K562 (cell line): Measurements from ENCODE around the gene CENPO. TPM values are rescaled to one million over a fixed set of nuclear protein-coding genes. Genes with fewer than 3 reads are reported as not detected.

Source experiments
- ATAC-seq: fragments of 200-7000 bp; cut with Tn5 transposase; 3 replicates; pipeline ENCODE4 v1.9.1; 2020; ENCODE audit warnings: moderate library complexity
- BruUV-seq: library from RNA; stranded (reverse); fragments of 400-500 nt; replicated peaks from 2 replicates; lab custom pipeline; 2021; lab: Mats Ljungman, UMichigan
- CTCF ChIA-PET: fragments of 300-600 bp; formaldehyde crosslinking; extraction: SDS; loops from one replicate; lab custom pipeline; 2021; ENCODE audit warnings: low intra/inter-chr PET ratio; lab: Yijun Ruan, JAX
- POLR2A ChIA-PET: fragments of 300-600, 350-650 bp; sonication (Branson Sonifier 250); formaldehyde crosslinking; extraction: SDS; loops from one replicate; lab custom pipeline; 2021; ENCODE audit warnings: antibody characterized with exemption, inconsistent platforms; lab: Yijun Ruan, JAX
- DNase-seq, 4 experiments: peaks; one replicate each; pipeline versions ENCODE4 v3.0.0 to v3.0.0-alpha.2; 2011 to 2018; ENCODE audit warnings: low spot score in 3 of 4, mixed read lengths in 3 of 4; ENCODE audit errors: extremely low read depth in 1 of 4
- FAIRE-seq: peaks from 2 replicates; lab custom pipeline; 2011; peaks lifted over from hg19 to GRCh38; lab: Jason Lieb, UNC
- H2AFZ ChIP-seq: 2 replicates; pipeline ENCODE4 v1.6.0; 2011; ENCODE audit warnings: low read depth, low read length, control low read depth, inconsistent platforms
- H3K27ac ChIP-seq: fragments of 200-600 bp; 3 replicates; pipeline ENCODE4 v1.8.0; 2011; ENCODE audit warnings: low read depth, mild to moderate bottlenecking, control low read depth, inconsistent platforms, low read length, moderate library complexity, mixed read lengths; ENCODE audit errors: extremely low read depth
- H3K27me3 ChIP-seq, 2 experiments: fragments of 300-600 bp in 1 of 2; 2 replicates in 1 of 2; 3 replicates in 1 of 2; pipeline versions ENCODE4 v1.6.0 to v1.8.0; 2011; ENCODE audit warnings: inconsistent platforms in 2 of 2, low read length in 2 of 2, mild to moderate bottlenecking in 1 of 2, mixed read lengths in 1 of 2, moderate library complexity in 1 of 2; ENCODE audit not compliant: control insufficient read depth in 2 of 2, insufficient read depth in 2 of 2
- H3K36me3 ChIP-seq: fragments of 300-600 bp; 3 replicates; pipeline ENCODE4 v1.8.0; 2011; ENCODE audit warnings: mild to moderate bottlenecking, low read length, inconsistent platforms; ENCODE audit not compliant: control insufficient read depth, insufficient read depth
- H3K4me1 ChIP-seq, 2 experiments: fragments of 200-600 bp in 1 of 2; replicated peaks in 1 of 2; 2 replicates in 1 of 2; 3 replicates in 1 of 2; pipeline versions ENCODE4 v1.5.1 to v1.8.0; 2011; ENCODE audit warnings: inconsistent platforms in 2 of 2, low read length in 2 of 2, mild to moderate bottlenecking in 1 of 2, mixed read lengths in 1 of 2, moderate library complexity in 1 of 2; ENCODE audit not compliant: control insufficient read depth in 2 of 2, insufficient read depth in 2 of 2
- H3K4me2 ChIP-seq: 2 replicates; pipeline ENCODE4 v1.6.1; 2011; ENCODE audit warnings: low read length, control low read depth, inconsistent platforms, mixed read lengths; ENCODE audit not compliant: insufficient read depth
- H3K4me3 ChIP-seq: fragments of 200-600 bp; sonication (generic), shearing (Covaris generic); 2 replicates; pipeline ENCODE4 v1.5.1; 2016; ENCODE audit warnings: control low read depth, inconsistent platforms
- H3K79me2 ChIP-seq: fragments of 200-600 bp; 3 replicates; pipeline ENCODE4 v1.8.0; 2011; ENCODE audit warnings: low read length, inconsistent platforms; ENCODE audit not compliant: control insufficient read depth, insufficient read depth
- H3K9ac ChIP-seq, 2 experiments: 2 replicates each; pipeline versions ENCODE4 v1.6.0 to v1.6.1; 2011; ENCODE audit warnings: low read depth in 2 of 2, low read length in 2 of 2, control low read depth in 1 of 2, inconsistent platforms in 1 of 2, mild to moderate bottlenecking in 1 of 2, mixed read lengths in 1 of 2; ENCODE audit not compliant: insufficient read depth in 1 of 2
- H3K9me1 ChIP-seq: one replicate; pipeline ENCODE4 v1.6.0; 2011; ENCODE audit warnings: inconsistent platforms, mild to moderate bottlenecking, low read length, moderate library complexity; ENCODE audit not compliant: control insufficient read depth, insufficient read depth
- H3K9me3 ChIP-seq: replicated peaks from 2 replicates; pipeline ENCODE4 v1.5.1; 2011; ENCODE audit warnings: low read depth, low read length, inconsistent platforms; ENCODE audit not compliant: control insufficient read depth, insufficient read depth
- H4K20me1 ChIP-seq: replicated peaks from 2 replicates; pipeline ENCODE4 v1.6.1; 2011; ENCODE audit warnings: low read length, inconsistent platforms, mixed read lengths; ENCODE audit not compliant: control insufficient read depth, insufficient read depth
- CEBPG ChIP-seq, 3 experiments: fragments of 200-800 bp in 1 of 3; sonication (Bioruptor generic) in 1 of 3; sonication (generic) in 1 of 3; formaldehyde crosslinking in 1 of 3; IDR thresholded peaks in 2 of 3; conservative IDR thresholded peaks in 1 of 3; 2 replicates each; pipeline versions ENCODE4 v1.6.1 to v1.8.0; 2016 to 2022; ENCODE audit warnings: missing compliant biosample characterization in 2 of 3, missing genetic modification characterization in 2 of 3, mild to moderate bottlenecking in 1 of 3, missing genetic modification reagents in 1 of 3
- DPF2 ChIP-seq: fragments of 450-650 bp; IDR thresholded peaks from 2 replicates; pipeline ENCODE4 v1.6.1; 2016
- HDAC2 ChIP-seq: fragments of 450-650 bp; IDR thresholded peaks from 2 replicates; pipeline ENCODE4 v1.6.1; 2016; ENCODE audit warnings: mild to moderate bottlenecking
- HNRNPK ChIP-seq: fragments of 200-400 bp; formaldehyde crosslinking; IDR thresholded peaks from one replicate; pipeline ENCODE4 v1.6.1; 2018; ENCODE audit warnings: mild to moderate bottlenecking, low read depth, low read length; ENCODE audit not compliant: poor library complexity, severe bottlenecking
- IFI16 ChIP-seq: fragments of 250-450 bp; sonication (Bioruptor Pico); IDR thresholded peaks from 2 replicates; pipeline ENCODE4 v2.1.2; 2022; ENCODE audit warnings: mild to moderate bottlenecking, inconsistent platforms
- MEF2D ChIP-seq: conservative IDR thresholded peaks from 2 replicates; pipeline ENCODE4 v1.6.1; 2016; ENCODE audit warnings: low read depth, missing genetic modification characterization, missing compliant biosample characterization
- MYBL2 ChIP-seq, 2 experiments: fragments of 450-650 bp in 1 of 2; sonication (generic) in 1 of 2; formaldehyde crosslinking in 1 of 2; IDR thresholded peaks; 2 replicates each; pipeline versions ENCODE4 v1.6.1 to v1.8.1; 2017 to 2022; ENCODE audit warnings: borderline replicate concordance in 1 of 2, inconsistent platforms in 1 of 2, low read depth in 1 of 2, mild to moderate bottlenecking in 1 of 2, missing genetic modification reagents in 1 of 2, moderate library complexity in 1 of 2
- TCF7 ChIP-seq: sonication (generic); IDR thresholded peaks from 2 replicates; pipeline ENCODE4 v1.6.1; 2016; ENCODE audit warnings: antibody characterized with exemption, borderline replicate concordance
- ZNF24 ChIP-seq: fragments of 450-650 bp; IDR thresholded peaks from 2 replicates; pipeline ENCODE4 v1.6.1; 2016
- ZNF75A ChIP-seq: fragments of 450-650 bp; formaldehyde crosslinking; IDR thresholded peaks from 2 replicates; pipeline ENCODE4 v1.4.0; 2020; ENCODE audit warnings: mild to moderate bottlenecking
- WGBS: fragments of 100-300 bp; shearing (Covaris generic); methylation state at CpG from one replicate; pipeline ENCODE4 v1.1.6; 2016; ENCODE audit warnings: low coverage, mixed read lengths; ENCODE audit not compliant: insufficient coverage; ENCODE audit errors: missing lambda C conversion rate; 5-methylcytosine and 5-hydroxymethylcytosine counted together
- in situ Hi-C: fragments of 300-500 bp; cut with MboI; formaldehyde crosslinking; loops from 4 replicates; pipeline ENCODE4 v1.15.0; 2018; ENCODE audit warnings: inconsistent platforms, mixed read lengths
- intact Hi-C: fragments of 100-400 bp; cut with micrococcal nuclease; formaldehyde crosslinking; loops from 2 replicates; pipeline ENCODE4 v1.14.2; 2022
- polyA plus RNA-seq, 8 experiments: library from polyadenylated mRNA; depleted of rRNA in 4 of 8; stranded (reverse) in 5 of 8; unstranded in 3 of 8; fragments of >200 nt; fragmentation: Nextera tagmentation in 2 of 8; fragmentation: Illumina TruSeq in 1 of 8; extraction: Ambion mirVana in 2 of 8; extraction: Trizol in 1 of 8; gene quantifications; 2 replicates each; pipeline versions ENCODE4 v1.2.1 to v1.2.3, GENCODE V29; 2011 to 2014; ENCODE audit warnings: inconsistent platforms in 1 of 8, missing spikeins in 1 of 8
- total RNA-seq, 7 experiments: library from RNA; depleted of rRNA in 6 of 7; stranded (reverse); fragments of >200 nt in 6 of 7; fragmentation: Illumina TruSeq in 2 of 7; extraction: Trizol in 2 of 7; gene quantifications; 2 replicates each; pipeline versions ENCODE4 v1.2.1 to v1.2.3, GENCODE V29; 2011 to 2021; ENCODE audit warnings: low replicate concordance in 1 of 7
- TF ChIP-seq, protein P1 (sequence below): fragments of 450-650 bp; IDR thresholded peaks from 2 replicates; pipeline ENCODE4 v1.6.1; 2016; ENCODE audit warnings: borderline replicate concordance
- TF ChIP-seq, protein P2 (sequence below), 2 experiments: fragments of 450-650 bp; IDR thresholded peaks; 2 replicates each; pipeline ENCODE4 v1.6.1; 2016; ENCODE audit warnings: mild to moderate bottlenecking in 2 of 2, borderline replicate concordance in 1 of 2, low read depth in 1 of 2, moderate library complexity in 1 of 2

Gene CENPO
- total and polyA plus RNA-seq, 9 of the 15 experiments (the other 6 are each of a cell fraction or from before 2014, with no cell fraction given), result 30.6 to 59.4 (median 38.9) TPM

DNA sequence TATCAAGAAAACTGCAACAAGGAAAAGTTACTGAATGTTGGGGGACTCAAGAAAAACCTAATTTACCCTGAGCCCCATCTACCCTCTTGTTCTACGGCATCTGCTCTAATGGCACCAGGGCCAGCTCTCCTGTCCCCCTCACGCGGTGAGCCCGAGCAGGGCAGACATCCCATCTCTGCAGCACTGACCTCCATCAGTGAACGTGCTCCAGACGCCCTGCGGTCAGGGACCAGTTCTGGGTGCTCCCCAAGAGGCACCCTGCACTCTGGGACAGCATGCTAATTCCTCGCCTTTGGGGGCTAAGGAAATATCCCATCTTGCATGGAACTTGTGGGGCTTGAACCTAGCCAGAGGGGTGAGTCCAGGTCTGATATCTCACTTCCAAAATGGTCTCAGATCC is 43.0 kb downstream of the CENPO start:
- H3K27me3 ChIP-seq, result no peaks in the 10 kb centered on the region
- FAIRE-seq, result no peak
- POLR2A ChIA-PET, result interaction anchor here (1.0 kb wide), 2 partner anchors 9 to 14 kb away, joined by 3 read pairs; no protein-coding TSS in a partner anchor
- TF ChIP-seq DPF2 (no peak), ZNF75A (CRISPR knock-in tag) (no peak), IFI16 (no peak), TCF7 (no peak), MYBL2 (IDR thresholded peaks at IDR 0.05; ENCODE audit: low read depth) (no peak), MYBL2 (CRISPR knock-in tag; IDR thresholded peaks at IDR 0.05; ENCODE audit: borderline replicate concordance) (no peak), CEBPG (CRISPR knock-in tag; IDR thresholded peaks at IDR 0.05) (no peak), CEBPG (tag; conservative IDR thresholded peaks at IDR 0.05 in 1 of 2, IDR thresholded peaks at IDR 0.05 in 1 of 2) (no peak), ZNF24 (no peak), HNRNPK (no peak), HDAC2 (no peak), MEF2D (tag) (no peak)
- TF ChIP-seq, protein P1, sequence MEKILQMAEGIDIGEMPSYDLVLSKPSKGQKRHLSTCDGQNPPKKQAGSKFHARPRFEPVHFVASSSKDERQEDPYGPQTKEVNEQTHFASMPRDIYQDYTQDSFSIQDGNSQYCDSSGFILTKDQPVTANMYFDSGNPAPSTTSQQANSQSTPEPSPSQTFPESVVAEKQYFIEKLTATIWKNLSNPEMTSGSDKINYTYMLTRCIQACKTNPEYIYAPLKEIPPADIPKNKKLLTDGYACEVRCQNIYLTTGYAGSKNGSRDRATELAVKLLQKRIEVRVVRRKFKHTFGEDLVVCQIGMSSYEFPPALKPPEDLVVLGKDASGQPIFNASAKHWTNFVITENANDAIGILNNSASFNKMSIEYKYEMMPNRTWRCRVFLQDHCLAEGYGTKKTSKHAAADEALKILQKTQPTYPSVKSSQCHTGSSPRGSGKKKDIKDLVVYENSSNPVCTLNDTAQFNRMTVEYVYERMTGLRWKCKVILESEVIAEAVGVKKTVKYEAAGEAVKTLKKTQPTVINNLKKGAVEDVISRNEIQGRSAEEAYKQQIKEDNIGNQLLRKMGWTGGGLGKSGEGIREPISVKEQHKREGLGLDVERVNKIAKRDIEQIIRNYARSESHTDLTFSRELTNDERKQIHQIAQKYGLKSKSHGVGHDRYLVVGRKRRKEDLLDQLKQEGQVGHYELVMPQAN, result no peak
- TF ChIP-seq, protein P2, sequence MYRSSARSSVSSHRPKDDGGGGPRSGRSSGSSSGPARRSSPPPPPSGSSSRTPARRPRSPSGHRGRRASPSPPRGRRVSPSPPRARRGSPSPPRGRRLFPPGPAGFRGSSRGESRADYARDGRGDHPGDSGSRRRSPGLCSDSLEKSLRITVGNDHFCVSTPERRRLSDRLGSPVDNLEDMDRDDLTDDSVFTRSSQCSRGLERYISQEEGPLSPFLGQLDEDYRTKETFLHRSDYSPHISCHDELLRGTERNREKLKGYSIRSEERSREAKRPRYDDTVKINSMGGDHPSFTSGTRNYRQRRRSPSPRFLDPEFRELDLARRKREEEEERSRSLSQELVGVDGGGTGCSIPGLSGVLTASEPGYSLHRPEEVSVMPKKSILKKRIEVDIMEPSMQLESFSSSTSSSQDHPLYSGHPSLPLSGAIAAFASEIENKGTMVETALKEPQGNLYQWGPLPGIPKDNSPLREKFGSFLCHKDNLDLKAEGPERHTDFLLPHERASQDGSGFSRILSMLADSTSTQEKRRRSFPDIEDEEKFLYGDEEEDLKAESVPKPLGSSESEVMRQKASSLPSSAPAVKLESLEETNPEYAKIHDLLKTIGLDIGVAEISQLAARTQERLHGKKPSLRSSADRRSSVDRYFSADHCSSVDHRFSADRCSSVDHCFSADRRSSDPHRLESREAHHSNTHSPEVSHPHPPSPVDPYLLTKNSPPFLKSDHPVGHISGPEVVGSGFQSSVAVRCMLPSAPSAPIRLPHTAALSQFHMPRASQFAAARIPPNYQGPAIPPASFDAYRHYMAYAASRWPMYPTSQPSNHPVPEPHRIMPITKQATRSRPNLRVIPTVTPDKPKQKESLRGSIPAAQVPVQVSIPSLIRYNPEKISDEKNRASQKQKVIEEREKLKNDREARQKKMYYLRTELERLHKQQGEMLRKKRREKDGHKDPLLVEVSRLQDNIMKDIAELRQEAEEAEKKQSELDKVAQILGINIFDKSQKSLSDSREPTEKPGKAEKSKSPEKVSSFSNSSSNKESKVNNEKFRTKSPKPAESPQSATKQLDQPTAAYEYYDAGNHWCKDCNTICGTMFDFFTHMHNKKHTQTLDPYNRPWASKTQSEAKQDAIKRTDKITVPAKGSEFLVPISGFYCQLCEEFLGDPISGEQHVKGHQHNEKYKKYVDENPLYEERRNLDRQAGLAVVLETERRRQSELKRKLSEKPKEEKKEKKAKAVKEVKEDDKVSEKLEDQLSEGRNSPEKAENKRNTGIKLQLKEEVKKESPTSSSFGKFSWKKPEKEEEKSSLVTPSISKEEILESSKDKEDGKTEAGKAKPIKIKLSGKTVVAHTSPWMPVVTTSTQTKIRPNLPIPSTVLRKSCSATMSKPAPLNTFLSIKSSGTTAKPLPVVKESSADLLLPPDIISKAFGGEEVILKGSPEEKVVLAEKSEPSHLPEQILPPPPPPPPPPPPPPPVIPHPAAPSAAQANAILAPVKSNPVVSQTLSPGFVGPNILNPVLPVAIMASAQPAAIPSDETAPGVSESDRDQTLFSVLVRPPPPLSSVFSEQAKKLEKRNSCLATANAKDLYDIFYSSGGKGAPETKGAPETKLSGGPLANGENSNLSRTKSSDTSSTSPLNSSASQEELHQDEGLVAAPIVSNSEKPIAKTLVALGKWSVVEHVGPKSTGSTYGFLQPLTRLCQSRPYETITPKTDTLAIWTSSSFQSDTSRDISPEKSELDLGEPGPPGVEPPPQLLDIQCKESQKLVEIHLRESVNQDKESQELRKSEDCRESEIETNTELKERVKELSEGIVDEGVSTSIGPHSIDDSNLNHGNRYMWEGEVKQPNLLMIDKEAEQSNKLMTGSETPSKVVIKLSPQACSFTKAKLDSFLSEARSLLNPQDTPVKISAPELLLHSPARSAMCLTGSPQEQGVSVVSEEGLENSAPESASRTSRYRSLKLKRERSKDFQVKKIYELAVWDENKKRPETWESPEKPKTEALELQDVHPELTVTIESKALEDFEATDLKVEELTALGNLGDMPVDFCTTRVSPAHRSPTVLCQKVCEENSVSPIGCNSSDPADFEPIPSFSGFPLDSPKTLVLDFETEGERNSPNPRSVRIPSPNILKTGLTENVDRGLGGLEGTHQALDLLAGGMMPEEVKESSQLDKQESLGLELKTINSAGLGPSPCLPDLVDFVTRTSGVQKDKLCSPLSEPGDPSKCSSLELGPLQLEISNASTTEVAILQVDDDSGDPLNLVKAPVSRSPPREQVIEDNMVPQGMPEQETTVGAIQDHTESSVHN (IDR thresholded peaks at IDR 0.05; ENCODE audit: borderline replicate concordance in 1 of 2, low read depth in 1 of 2), result no peak

More for the DNA sequence above, 43.0 kb downstream of the CENPO start:
- DNase-seq (no peak), ATAC-seq (no peak)
- CTCF ChIA-PET, result no interaction called here
- no peak overlapping the region for H3K4me3 ChIP-seq
- no peaks in the 10 kb centered on the region for H3K79me2 ChIP-seq
- no peak overlapping the region for H2AFZ ChIP-seq
- peaks cover 71% of the 10 kb centered on the region; the same call in 2 of the 3 replicates for H3K36me3 ChIP-seq
- H3K9me3 ChIP-seq, result no peaks in the 10 kb centered on the region
- H3K4me2 ChIP-seq, result no peak overlapping the region
- no peaks in the 10 kb centered on the region for H4K20me1 ChIP-seq
- BruUV-seq, result no TSS peak
- no peak overlapping the region for H3K9ac ChIP-seq
- in situ Hi-C loops (loop anchor here (5.0 kb wide), 1 partner anchor 429 kb away; no protein-coding TSS in a partner anchor), intact Hi-C loops (no loop called here)
- no peaks in the 10 kb centered on the region for H3K9me1 ChIP-seq
- WGBS, result 94% methylated on average over 7 of the region's 8 CpGs
- H3K27ac ChIP-seq, result no peak overlapping the region
- peaks cover 0 to 3% of the 10 kb centered on the region in 2 experiments; a peak in 2 of 5 replicates for H3K4me1 ChIP-seq
